WI38 (cell line): ENCODE measurements around the gene SPSB1.

Source experiments
- H3K4me3 ChIP-seq: 2 replicates; pipeline ENCODE4 v1.5.1; 2011; ENCODE audit warnings: low read depth, mild to moderate bottlenecking, control low read depth, low read length
- CTCF ChIP-seq: IDR thresholded peaks from 2 replicates; pipeline ENCODE4 v1.5.1; 2012; ENCODE audit warnings: low read depth, mild to moderate bottlenecking, control low read depth, low read length

SPSB1 gene

GRCh38 chr1:9302745-9303524 is 10.2 kb downstream of the SPSB1 start:
- no peak for TF ChIP-seq CTCF
- peak overlapping the region; percentile 20; the same call in 1 of the 2 replicates for H3K4me3 ChIP-seq

GRCh38 chr1:9303916-9304315 is 11.2 kb downstream of the SPSB1 start:
- TF ChIP-seq CTCF, result no peak

GRCh38 chr1:9305216-9305615 is 12.5 kb downstream of the SPSB1 start:
- TF ChIP-seq CTCF, result no peak
- H3K4me3 ChIP-seq, result no peak overlapping the region

More at GRCh38 chr1:9303916-9304315, 11.2 kb downstream of the SPSB1 start:
- no peak overlapping the region for H3K4me3 ChIP-seq

GRCh38 chr1:9306006-9306405 is 13.3 kb downstream of the SPSB1 start:
- TF ChIP-seq CTCF, result no peak
- H3K4me3 ChIP-seq, result no peak overlapping the region

GRCh38 chr1:9307303-9307702 is 14.6 kb downstream of the SPSB1 start:
- no peak for TF ChIP-seq CTCF
- no peak overlapping the region for H3K4me3 ChIP-seq

- no peak overlapping the region for H3K4me3 ChIP-seq
- no peak for TF ChIP-seq CTCF
These were observed 15.6 kb downstream of the SPSB1 start for GRCh38 chr1:9308236-9308785.

GRCh38 chr1:9309080-9309479 is 16.4 kb downstream of the SPSB1 start:
- TF ChIP-seq CTCF, result no peak

More at GRCh38 chr1:9309080-9309479, 16.4 kb downstream of the SPSB1 start:
- H3K4me3 ChIP-seq, result no peak overlapping the region
